UCSD-AML1 (cell line): Measurements from ENCODE around the gene LCOR.

Experiments
- DNase-seq: peaks from one replicate; lab custom pipeline; 2025; ENCODE audit not compliant: unreplicated experiment; lab: John Stamatoyannopoulos, UW

The LCOR gene

GRCh38 chr10:97007417-97007816 lies 175.3 kb downstream of the LCOR start:
- DNase-seq: no peak

- DNase-seq: no peak
These were observed 178.7 kb downstream of the LCOR start for GRCh38 chr10:97010695-97011206.

GRCh38 chr10:97011397-97011796 lies 179.3 kb downstream of the LCOR start:
- no peak for DNase-seq

- no peak for DNase-seq
These were observed 180.4 kb downstream of the LCOR start for GRCh38 chr10:97012470-97012869.

GRCh38 chr10:97013568-97013967 lies 181.5 kb downstream of the LCOR start:
- no peak for DNase-seq

GRCh38 chr10:97013983-97014382 lies 181.9 kb downstream of the LCOR start:
- no peak for DNase-seq

GRCh38 chr10:97015240-97015639 lies 183.1 kb downstream of the LCOR start:
- DNase-seq: no peak

- peak; percentile 25 for DNase-seq
These were observed 184.8 kb downstream of the LCOR start for GRCh38 chr10:97016728-97017473.

GRCh38 chr10:97017474-97017903 lies 185.4 kb downstream of the LCOR start:
- no peak for DNase-seq

- DNase-seq: no peak
These were observed 186.4 kb downstream of the LCOR start for GRCh38 chr10:97018251-97019212.

GRCh38 chr10:97019213-97019844 lies 187.2 kb downstream of the LCOR start:
- DNase-seq: no peak

- DNase-seq: no peak
These were observed 188.6 kb downstream of the LCOR start for GRCh38 chr10:97020452-97021400.

- no peak for DNase-seq
These were observed 190.5 kb downstream of the LCOR start for GRCh38 chr10:97022616-97023015.

GRCh38 chr10:97023401-97024167 lies 191.5 kb downstream of the LCOR start:
- no peak for DNase-seq

- no peak for DNase-seq
These were observed 192.3 kb downstream of the LCOR start for GRCh38 chr10:97024168-97025073.

GRCh38 chr10:97025613-97026242 lies 193.6 kb downstream of the LCOR start:
- peak; percentile 33 for DNase-seq

- no peak for DNase-seq
These were observed 196.2 kb downstream of the LCOR start for GRCh38 chr10:97028126-97028831.
